HG03025 (cell line): Measurements from ENCODE around the gene NEURL1B.
"Not testable (repeated sequence)": the region's sequence is repeated elsewhere in the genome, so short reads cannot be mapped to it uniquely, and the experiment has no call there.

Experiments used
- ATAC-seq: cut with Tn5 transposase; IDR thresholded peaks from one replicate; pipeline ENCODE4 v1.9.1; 2021; ENCODE audit warnings: mild to moderate bottlenecking, moderate library complexity; ENCODE audit not compliant: unreplicated experiment, low FRiP score

The NEURL1B gene

GRCh38 chr5:172710676-172711075, 69.6 kb downstream of the NEURL1B start:
- no peak for ATAC-seq

- ATAC-seq, result not testable (repeated sequence)
Measured at GRCh38 chr5:172711321-172711861, 70.3 kb downstream of the NEURL1B start.

GRCh38 chr5:172712610-172713009, 71.5 kb downstream of the NEURL1B start:
- no peak for ATAC-seq

- no peak for ATAC-seq
Measured at GRCh38 chr5:172713113-172713808, 72.2 kb downstream of the NEURL1B start.

- no peak for ATAC-seq
Measured at GRCh38 chr5:172713809-172714490, 72.9 kb downstream of the NEURL1B start.

GRCh38 chr5:172714491-172715420, 73.7 kb downstream of the NEURL1B start:
- no peak for ATAC-seq

- no peak for ATAC-seq
Measured at GRCh38 chr5:172715421-172715780, 74.3 kb downstream of the NEURL1B start.

GRCh38 chr5:172715931-172716682, 75.0 kb downstream of the NEURL1B start:
- no peak for ATAC-seq

- ATAC-seq, result no peak
Measured at GRCh38 chr5:172716796-172717313, 75.8 kb downstream of the NEURL1B start.

GRCh38 chr5:172717481-172718195, 76.6 kb downstream of the NEURL1B start:
- no peak for ATAC-seq

GRCh38 chr5:172718527-172719114, 77.6 kb downstream of the NEURL1B start:
- ATAC-seq, result no peak

GRCh38 chr5:172719211-172719610, 78.1 kb downstream of the NEURL1B start:
- no peak for ATAC-seq

- no peak for ATAC-seq
Measured at GRCh38 chr5:172720655-172721054, 79.6 kb downstream of the NEURL1B start.

GRCh38 chr5:172721455-172722326, 80.6 kb downstream of the NEURL1B start:
- no peak for ATAC-seq

GRCh38 chr5:172722327-172722815, 81.3 kb downstream of the NEURL1B start:
- no peak for ATAC-seq

GRCh38 chr5:172723508-172723907, 82.4 kb downstream of the NEURL1B start:
- no peak for ATAC-seq

- no peak for ATAC-seq
Measured at GRCh38 chr5:172724242-172725183, 83.5 kb downstream of the NEURL1B start.
